GM19438 (cell line): ENCODE results near the gene PIGV.
A peak's percentile ranks its signal among the peaks of the same experiment; 100 is the strongest.
"Not testable (repeated sequence)": the region's sequence is repeated elsewhere in the genome, so short reads cannot be mapped to it uniquely, and the experiment has no call there.

Source experiments
- ATAC-seq: cut with Tn5 transposase; IDR thresholded peaks from one replicate; pipeline ENCODE4 v1.9.1; 2021; ENCODE audit warnings: low read depth; ENCODE audit not compliant: unreplicated experiment

PIGV gene

GRCh38 chr1:26829184-26829911 is 41.6 kb downstream of the PIGV start:
- no peak for ATAC-seq

DNA sequence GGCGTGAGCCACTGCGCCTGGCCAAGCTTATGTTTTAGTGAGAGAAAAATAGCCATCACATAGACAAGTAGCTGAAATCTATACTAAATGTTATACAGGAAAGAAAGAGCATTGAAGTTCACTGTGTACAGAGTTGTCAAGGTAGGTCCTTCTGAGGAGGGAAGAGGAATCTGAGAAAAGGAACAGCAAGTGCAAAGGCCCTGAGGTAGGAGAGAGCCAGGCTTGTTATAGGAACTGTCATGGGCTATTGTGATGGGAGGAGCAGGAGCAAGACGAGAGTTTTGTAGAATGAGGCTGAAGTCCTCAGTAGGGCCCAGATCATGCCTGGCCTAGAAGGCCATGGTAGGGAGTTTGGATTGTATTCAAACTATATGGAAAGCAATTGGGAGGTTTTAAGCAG is 43.3 kb downstream of the PIGV start:
- ATAC-seq = no peak

DNA sequence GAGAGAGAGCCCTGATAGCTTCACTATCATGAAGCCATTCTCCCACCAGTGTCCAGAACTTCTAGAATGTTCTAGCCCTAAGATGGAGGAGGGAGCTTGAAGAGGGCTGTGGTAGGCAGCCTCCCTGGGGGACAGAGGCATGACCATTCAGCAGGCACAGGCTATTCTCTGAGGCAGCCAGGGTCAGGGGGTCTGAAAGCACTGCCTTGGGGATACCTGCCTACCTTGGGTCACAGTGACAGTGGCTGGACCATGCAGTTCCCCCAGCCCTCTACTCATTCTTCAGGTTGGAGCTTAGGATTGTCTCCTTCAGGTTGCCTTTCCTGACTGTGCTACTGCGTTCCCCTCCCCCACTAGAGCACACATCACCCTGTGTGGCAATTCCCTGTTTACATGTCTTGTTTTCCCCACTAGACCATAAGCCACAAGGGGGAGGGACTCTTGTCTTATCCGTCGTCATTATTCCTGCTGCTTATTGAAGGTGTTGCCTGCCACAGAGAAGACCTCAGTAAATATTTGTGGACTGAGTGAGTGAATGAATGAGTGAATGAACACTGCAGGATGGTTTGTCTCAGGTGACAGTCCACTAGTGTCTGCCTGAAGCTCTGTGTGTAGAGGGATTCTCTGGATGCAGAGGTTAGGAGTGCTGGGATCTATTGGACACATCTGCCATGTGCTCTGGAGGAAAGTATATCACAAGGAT is 43.9 kb downstream of the PIGV start:
- ATAC-seq = no peak

- no peak for ATAC-seq
These were observed 44.7 kb downstream of the PIGV start for GRCh38 chr1:26832249-26832960.

- ATAC-seq = peak; percentile 91
These were observed 46.0 kb downstream of the PIGV start for GRCh38 chr1:26833432-26834405.

GRCh38 chr1:26837665-26838064 is 49.9 kb downstream of the PIGV start:
- ATAC-seq = not testable (repeated sequence)

DNA sequence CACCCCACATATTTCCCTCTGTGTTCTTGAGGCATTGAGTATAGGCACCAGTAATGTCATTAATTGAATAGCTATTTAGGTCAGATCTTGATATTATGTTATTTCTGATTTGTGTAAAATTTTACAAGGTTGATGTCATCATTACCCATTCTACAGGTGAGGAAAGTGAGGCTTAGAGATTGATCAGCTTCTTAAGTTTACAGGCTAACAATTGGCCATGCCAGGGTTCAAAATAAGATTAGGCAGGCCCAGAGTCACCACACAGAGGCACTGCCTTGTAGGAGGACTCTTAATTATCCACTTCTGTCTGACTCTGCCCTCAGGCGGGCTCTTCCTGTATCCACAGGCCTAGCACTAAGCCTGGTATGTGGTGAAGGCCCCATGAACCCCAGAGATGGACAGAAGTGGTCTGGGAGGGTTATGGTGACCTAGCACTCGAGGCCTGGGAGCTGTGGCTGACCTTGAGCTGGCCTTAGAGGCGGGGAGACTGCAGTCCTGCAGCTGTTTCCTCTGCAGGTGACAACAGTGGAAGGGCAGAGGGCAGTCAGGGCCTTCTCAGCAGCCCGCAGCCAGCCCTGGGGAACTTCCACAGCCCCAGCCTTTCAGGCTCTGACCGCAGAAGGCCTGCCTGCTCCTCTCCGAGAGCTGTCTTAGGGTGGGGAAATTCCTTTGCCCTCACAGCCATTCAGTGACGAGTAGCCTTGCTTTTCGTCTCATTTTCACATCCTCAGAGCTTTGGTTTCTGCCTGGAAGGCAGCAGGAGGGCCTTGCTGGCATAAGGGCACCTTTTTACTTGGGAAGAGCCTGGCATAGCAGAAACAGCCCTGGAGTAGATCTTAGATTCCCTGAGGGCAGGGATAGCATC is 51.0 kb downstream of the PIGV start:
- ATAC-seq = peak; percentile 94

DNA sequence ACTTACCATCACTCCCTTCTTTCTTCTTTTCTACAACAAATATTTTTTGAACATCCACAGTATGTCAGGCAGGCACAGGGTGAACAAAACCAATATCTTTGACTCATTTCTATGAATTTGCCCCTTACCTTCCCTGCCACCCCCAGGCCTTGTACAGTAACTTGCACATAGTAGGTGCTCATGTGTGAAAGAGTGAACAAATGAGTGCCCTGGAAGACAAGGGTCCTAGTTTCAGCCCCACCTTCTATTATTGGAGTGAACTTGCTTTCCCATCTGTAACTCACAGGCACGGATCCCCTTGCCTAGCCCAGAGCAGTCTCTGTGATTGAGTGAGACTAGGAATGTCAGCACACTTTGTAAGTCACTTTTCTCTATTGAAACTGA is 51.6 kb downstream of the PIGV start:
- ATAC-seq = peak; percentile 3

DNA sequence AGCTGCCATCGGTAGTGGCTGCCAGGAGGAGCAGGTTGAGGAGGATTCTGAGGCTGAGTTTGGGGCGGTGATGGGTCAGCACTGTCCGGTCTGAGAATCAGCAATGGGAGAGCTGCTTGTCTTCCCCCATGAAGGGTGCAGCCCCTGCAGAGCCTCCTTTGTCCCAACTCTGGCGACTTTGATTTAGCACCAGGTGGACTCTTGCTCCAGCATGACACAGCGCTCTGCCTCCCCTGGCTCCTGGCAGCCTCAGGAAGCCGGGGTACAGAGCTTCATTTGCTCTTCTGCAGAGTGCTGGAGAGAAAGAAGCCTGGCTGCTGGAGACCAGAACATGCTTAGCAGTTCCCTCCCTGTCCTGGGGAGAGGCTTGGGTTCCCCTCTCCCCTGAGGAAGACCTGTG is 52.0 kb downstream of the PIGV start:
- no peak for ATAC-seq

- no peak for ATAC-seq
These were observed 56.9 kb downstream of the PIGV start for GRCh38 chr1:26844424-26845196.

- not testable (repeated sequence) for ATAC-seq
These were observed 60.1 kb downstream of the PIGV start for GRCh38 chr1:26847826-26848225.
